ENCODE measurements around the gene SCAMP2.

GRCh38 chr15:74866090-74866489, 7.1 kb downstream of the SCAMP2 start:
- TF ChIP-seq EZH2 (IDR thresholded peaks at IDR 0.05; ENCODE audit: low read depth, unreplicated experiment) (no peak), CTCF (conservative IDR thresholded peaks at IDR 0.05; ENCODE audit: low read depth in 2 of 2) (no peak), JUNB (IDR thresholded peaks at IDR 0.05; ENCODE audit: unreplicated experiment) (no peak), POLR2AphosphoS5 (IDR thresholded peaks at IDR 0.05; ENCODE audit: low read depth) (no peak), REST (IDR thresholded peaks at IDR 0.05; ENCODE audit: unreplicated experiment) (no peak), ETS1 (IDR thresholded peaks at IDR 0.05) (no peak)

Data from GM23338 (cell line).